ENCODE results near the gene TXNRD2. TPM values are rescaled to one million over a fixed set of nuclear protein-coding genes. Genes with fewer than 3 reads are reported as not detected.

TXNRD2 gene
- total and polyA plus RNA-seq, 2 of the 4 experiments (the other 2 are of a cell fraction) = 15.6 to 25.7 TPM

GRCh38 chr22:19857382-19857781 is 84.2 kb downstream of the TXNRD2 start:
- no peak for TF ChIP-seq NFE2L2 (IDR thresholded peaks at IDR 0.05; ENCODE audit: low read depth, low read length)
- no peak for TF ChIP-seq BHLHE40 (IDR thresholded peaks at IDR 0.05; ENCODE audit: low read depth, low read length)
- TF ChIP-seq ELK1 (IDR thresholded peaks at IDR 0.05; ENCODE audit: borderline replicate concordance, low read depth, low read length) = no peak
- TF ChIP-seq MAZ (IDR thresholded peaks at IDR 0.05; ENCODE audit: borderline replicate concordance, low read depth, low read length) = no peak
- TF ChIP-seq RCOR1 (IDR thresholded peaks at IDR 0.05; ENCODE audit: insufficient replicate concordance, low read length) = no peak
- TF ChIP-seq, protein P1, sequence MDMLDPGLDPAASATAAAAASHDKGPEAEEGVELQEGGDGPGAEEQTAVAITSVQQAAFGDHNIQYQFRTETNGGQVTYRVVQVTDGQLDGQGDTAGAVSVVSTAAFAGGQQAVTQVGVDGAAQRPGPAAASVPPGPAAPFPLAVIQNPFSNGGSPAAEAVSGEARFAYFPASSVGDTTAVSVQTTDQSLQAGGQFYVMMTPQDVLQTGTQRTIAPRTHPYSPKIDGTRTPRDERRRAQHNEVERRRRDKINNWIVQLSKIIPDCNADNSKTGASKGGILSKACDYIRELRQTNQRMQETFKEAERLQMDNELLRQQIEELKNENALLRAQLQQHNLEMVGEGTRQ (IDR thresholded peaks at IDR 0.05; ENCODE audit: low read depth, low read length) = no peak
- no peak for TF ChIP-seq MAFK (IDR thresholded peaks at IDR 0.05; ENCODE audit: low read depth, low read length)
- TF ChIP-seq RAD21 (IDR thresholded peaks at IDR 0.05; ENCODE audit: low read length) = no peak
- no peak for TF ChIP-seq CHD1 (IDR thresholded peaks at IDR 0.05; ENCODE audit: low read depth, low read length)
- H4K91ac ChIP-seq (ENCODE audit: insufficient read depth, low read depth, low read length) = no peak overlapping the region
- H3K23ac ChIP-seq (ENCODE audit: low read depth, low read length) = no peak overlapping the region
- 0 out of 2 replicates have a peak, but pooled peaks cover under 1% of the 10 kb centered on the region for H3K36me3 ChIP-seq (ENCODE audit: control insufficient read depth, insufficient read depth, low read length)
- H3K4me3 ChIP-seq (ENCODE audit: insufficient read depth, low read depth, low read length) = no peak overlapping the region
- intact Hi-C loops (cut with micrococcal nuclease) (no loop called here), in situ Hi-C loops (cut with MboI; ENCODE audit: low sequenced_read_pairs) (no loop called here), dilution Hi-C loops (cut with HindIII; ENCODE audit: low sequenced_read_pairs, unreplicated experiment) (no loop called here)
- no peak overlapping the region for H2BK120ac ChIP-seq (ENCODE audit: low read depth, low read length)
- H4K5ac ChIP-seq (ENCODE audit: low read depth, low read length) = no peak overlapping the region
- ATAC-seq (ENCODE audit: low read depth) (no peak), DNase-seq (no peak)
- H3K4me2 ChIP-seq (ENCODE audit: low read depth, low read length) = no peak overlapping the region
- H3K9ac ChIP-seq (ENCODE audit: low read depth, low read length) = no peak overlapping the region
- ChIA-PET POLR2A (ENCODE audit: unreplicated experiment) (no interaction called here), CTCF (no interaction called here)
- H2AK9ac ChIP-seq (replicated peaks; ENCODE audit: low read depth, low read length, poor library complexity) = no peak overlapping the region
- peaks cover 11 to 38% of the 10 kb centered on the region in 2 experiments for H3K79me1 ChIP-seq (ENCODE audit: low read depth in 1 of 2, low read length in 2 of 2)
- H2BK15ac ChIP-seq (ENCODE audit: low read depth, low read length) = no peak overlapping the region
- no peaks in the 10 kb centered on the region for H3K9me3 ChIP-seq (ENCODE audit: control insufficient read depth, insufficient read depth, low read length)
- no peak overlapping the region for H3K27ac ChIP-seq (ENCODE audit: insufficient read depth, low read length)
- peaks cover 16% of the 10 kb centered on the region for H3K4me1 ChIP-seq (ENCODE audit: control insufficient read depth, insufficient read depth, low read length)
- H4K8ac ChIP-seq (ENCODE audit: low read depth in 2 of 2, low read length in 2 of 2) = no peak overlapping the region
- H2AFZ ChIP-seq (replicated peaks; ENCODE audit: low read length, poor library complexity) = no peak overlapping the region
- H2BK20ac ChIP-seq (ENCODE audit: low read depth, low read length) = no peak overlapping the region
- peaks cover 3% of the 10 kb centered on the region for H3K9me1 ChIP-seq (ENCODE audit: insufficient read depth, low read length)
- H3K18ac ChIP-seq (ENCODE audit: low read depth, low read length) = no peak overlapping the region
- no peak overlapping the region for H3K4ac ChIP-seq (ENCODE audit: low read depth, low read length)
- no TSS peak for BruUV-seq (replicated peaks)
- H3K14ac ChIP-seq (replicated peaks; ENCODE audit: low read depth, low read length) = no peak overlapping the region
- H3K56ac ChIP-seq (ENCODE audit: extremely low read depth, insufficient read depth, low read length) = no peak overlapping the region
- H2BK5ac ChIP-seq (ENCODE audit: low read depth, low read length, poor library complexity, severe bottlenecking) = no peak overlapping the region
- no peaks in the 10 kb centered on the region for H3K27me3 ChIP-seq (ENCODE audit: control insufficient read depth, insufficient read depth, low read length)
- H2AK5ac ChIP-seq (ENCODE audit: low read depth, low read length) = no peak overlapping the region
- H4K20me1 ChIP-seq (ENCODE audit: insufficient read depth, low read length) = peaks cover 12% of the 10 kb centered on the region
- no CpG with 5 or more reads among the region's 3 CpGs for WGBS, 2 experiments (ENCODE audit: extremely low coverage in 2 of 2, insufficient read length in 1 of 2)

Data from IMR-90 (cell line).